Adipose tissue (tissue), 3 donors: ENCODE data around the gene LDLR. TPM values are rescaled to one million over a fixed set of nuclear protein-coding genes. Genes with fewer than 3 reads are reported as not detected.
A peak's percentile ranks its signal among the peaks of the same experiment; 100 is the strongest.
"Not testable (repeated sequence)": the region's sequence is repeated elsewhere in the genome, so short reads cannot be mapped to it uniquely, and the experiment has no call there.

Source experiments
- H3K27ac ChIP-seq: one replicate; pipeline ENCODE4 v1.5.1; 2013; ENCODE audit warnings: low read depth, low read length
- WGBS, 3 donors: extraction: QIAGEN DNeasy Blood & Tissue Kit; methylation state at CpG; one replicate each; pipeline ENCODE4 v1.1.7; 2013; 5-methylcytosine and 5-hydroxymethylcytosine counted together
- polyA plus RNA-seq, 3 donors: library from polyadenylated mRNA; stranded (reverse); fragments of 200-250 nt; gene quantifications; one replicate each; pipeline ENCODE4 v1.2.3, GENCODE V29; 2013
- donor health status: healthy with polysubstance abuse.
- donor health status: Bipolar disorder and iron deficiency.
- donor health status: healthy.

Gene LDLR
- polyA plus RNA-seq, 3 donors: 17.5 to 247 (median 49.3) TPM

DNA sequence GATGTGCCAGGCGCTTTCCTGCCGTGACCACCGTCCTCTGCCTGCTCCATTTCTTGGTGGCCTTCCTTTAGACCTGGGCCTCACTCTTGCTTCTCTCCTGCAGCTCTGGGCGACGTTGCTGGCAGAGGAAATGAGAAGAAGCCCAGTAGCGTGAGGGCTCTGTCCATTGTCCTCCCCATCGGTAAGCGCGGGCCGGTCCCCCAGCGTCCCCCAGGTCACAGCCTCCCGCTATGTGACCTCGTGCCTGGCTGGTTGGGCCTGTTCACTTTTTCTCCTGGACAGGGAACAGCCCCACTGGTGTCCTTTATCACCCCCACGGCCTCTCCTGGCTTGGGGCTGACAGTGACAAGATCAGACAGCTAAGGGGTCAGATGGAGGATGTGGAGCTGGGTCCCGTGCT, 38.6 kb downstream of the LDLR start:
- no peak overlapping the region for H3K27ac ChIP-seq

DNA sequence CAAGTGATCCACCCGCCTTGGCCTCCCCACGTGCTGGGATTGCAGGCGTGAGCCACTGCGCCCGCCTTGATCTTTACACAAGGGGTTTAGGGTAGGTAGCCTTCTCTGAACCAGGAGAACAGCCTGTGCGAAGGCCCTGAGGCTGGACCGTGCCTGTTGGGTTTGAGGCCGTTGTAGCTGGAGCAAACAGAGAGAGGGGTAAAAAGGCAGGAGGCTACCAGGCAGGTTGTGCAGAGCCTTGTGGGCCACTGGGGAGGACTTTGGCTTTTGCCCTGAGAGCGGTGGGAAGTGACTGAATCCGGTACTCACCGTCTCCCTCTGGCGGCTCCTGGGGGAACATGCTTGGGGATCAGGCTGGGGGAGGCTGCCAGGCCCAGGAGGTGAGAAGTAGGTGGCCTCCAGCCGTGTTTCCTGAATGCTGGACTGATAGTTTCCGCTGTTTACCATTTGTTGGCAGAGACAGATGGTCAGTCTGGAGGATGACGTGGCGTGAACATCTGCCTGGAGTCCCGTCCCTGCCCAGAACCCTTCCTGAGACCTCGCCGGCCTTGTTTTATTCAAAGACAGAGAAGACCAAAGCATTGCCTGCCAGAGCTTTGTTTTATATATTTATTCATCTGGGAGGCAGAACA, 41.7 kb downstream of the LDLR start:
- no peak overlapping the region for H3K27ac ChIP-seq
- WGBS, 3 donors: 43 to 48% (median 43%) methylated on average over 19 of the region's 19 CpGs

More for the DNA sequence above, 38.6 kb downstream of the LDLR start:
- WGBS, 3 donors: 86 to 97% (median 93%) methylated on average over 15 of the region's 15 CpGs

DNA sequence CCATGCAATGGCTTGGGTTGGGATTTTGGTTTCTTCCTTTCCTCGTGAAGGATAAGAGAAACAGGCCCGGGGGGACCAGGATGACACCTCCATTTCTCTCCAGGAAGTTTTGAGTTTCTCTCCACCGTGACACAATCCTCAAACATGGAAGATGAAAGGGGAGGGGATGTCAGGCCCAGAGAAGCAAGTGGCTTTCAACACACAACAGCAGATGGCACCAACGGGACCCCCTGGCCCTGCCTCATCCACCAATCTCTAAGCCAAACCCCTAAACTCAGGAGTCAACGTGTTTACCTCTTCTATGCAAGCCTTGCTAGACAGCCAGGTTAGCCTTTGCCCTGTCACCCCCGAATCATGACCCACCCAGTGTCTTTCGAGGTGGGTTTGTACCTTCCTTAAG, 42.2 kb downstream of the LDLR start:
- WGBS, 3 donors: 67 to 77% (median 76%) methylated on average over 7 of the region's 7 CpGs
- H3K27ac ChIP-seq: no peak overlapping the region

DNA sequence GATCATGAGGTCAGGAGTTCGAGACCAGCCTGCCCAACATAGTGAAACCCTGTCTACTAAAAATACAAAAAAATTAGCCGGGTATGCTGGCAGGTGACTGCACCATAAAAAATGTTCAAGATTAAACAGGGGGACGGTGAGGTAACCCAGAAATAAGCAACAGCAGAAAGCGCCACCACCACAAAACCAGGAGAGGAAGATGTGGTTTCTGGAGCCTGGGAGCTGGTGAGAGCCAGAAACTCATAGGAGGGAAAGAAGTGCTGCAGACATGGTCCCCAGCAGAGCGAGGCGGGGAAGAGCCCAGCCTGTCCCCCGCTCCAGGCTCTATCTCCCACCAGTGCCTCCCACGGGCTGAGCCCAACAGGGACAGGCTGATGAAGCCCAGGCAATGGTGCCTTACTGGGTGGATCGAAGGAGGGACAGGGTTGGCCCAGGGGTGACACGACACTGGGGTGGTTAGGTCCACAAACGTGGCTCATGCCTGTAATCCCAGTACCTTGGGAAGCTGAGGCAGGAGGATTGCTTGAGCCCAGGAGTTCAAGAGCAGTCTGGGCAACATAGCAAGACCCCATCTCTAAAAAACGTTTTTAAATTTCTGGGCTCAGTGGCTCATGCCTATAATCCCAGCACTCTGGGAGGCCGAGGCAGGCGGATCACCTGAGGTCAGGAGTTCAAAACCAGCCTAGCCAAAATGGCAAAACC, 47.3 kb downstream of the LDLR start:
- 67 to 72% (median 70%) methylated on average over 14 of the region's 14 CpGs for WGBS, 3 donors
- no peak overlapping the region for H3K27ac ChIP-seq

DNA sequence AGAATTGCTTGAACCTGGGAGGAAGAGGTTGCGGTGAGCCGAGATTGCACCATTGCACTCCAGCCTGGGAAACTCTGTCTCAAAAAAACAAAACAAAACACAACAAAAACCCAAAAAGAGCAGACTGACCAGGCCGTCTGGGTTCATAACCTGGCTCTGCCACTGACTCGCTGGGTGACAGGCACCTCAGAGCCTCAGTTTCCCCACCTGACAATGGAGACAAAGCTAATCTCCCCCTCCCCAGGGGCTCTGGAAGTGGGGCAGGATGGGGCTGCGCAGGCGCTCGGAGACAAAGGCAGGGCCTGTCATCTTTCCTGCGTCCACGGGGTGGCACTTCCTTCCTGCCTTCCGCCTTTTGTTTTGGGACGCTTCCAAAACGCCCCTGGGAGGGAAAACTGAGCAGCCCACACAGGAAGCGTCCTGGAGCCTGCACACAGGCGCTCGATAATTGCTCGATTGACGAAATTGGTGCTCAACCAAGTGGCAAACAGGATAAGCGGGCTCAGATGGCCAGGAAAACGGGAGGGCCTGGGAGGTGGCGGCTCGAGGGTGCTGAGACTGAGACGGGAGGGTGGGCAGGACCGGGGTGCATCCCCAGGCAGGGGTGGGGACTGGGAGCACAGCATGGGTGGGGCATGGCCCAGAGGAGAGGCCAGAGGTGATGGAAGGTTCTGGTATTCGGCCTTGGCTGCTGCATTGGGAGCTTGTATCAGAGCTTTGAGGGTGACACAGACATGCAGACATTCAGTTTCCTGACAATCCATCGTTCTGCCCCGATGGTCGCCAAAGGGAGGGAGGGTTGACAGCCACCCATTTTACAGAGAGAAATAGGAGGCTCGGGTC, 48.5 kb downstream of the LDLR start:
- peak overlapping the region; percentile 21 for H3K27ac ChIP-seq
- 2 to 8% (median 4%) methylated on average over 28 of the region's 28 CpGs for WGBS, 3 donors

DNA sequence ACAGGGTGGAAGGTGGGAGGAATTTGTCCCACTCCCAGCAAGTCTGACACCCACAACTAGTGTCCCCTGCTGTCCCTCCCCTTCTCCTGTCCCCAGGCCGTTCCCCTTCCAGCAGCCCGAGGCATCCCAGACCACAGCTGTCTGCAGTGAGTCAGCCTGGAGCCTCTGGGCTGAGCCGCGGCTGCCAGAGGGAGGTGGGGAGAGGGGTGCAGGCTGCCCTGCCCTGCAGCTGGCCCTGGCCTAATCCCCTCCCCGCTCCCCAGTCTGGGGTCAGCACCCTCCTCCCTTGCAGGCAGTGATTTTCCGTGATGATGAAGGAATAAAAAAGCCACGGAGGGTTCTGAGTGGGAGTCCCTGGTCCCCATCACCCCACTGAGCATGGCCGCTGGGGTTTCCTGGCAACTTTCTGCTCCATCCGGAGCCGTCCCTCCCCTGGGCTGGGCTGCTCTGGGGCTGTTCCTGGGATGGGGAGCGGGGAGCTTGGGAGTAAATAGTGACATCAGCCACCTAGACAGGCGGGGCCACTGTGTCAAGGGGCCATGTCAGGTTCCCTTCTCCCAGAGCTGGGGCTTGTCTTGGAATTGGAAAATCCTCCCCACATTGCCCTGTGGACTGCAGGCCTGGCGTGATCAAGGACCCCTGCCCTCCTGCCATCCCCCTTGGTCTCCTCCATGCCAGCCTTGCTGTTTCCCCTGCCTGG, 49.5 kb downstream of the LDLR start:
- WGBS, 3 donors: 15 to 71% (median 20%) methylated on average over 13 of the region's 13 CpGs
- H3K27ac ChIP-seq: peak overlapping the region; percentile 61

DNA sequence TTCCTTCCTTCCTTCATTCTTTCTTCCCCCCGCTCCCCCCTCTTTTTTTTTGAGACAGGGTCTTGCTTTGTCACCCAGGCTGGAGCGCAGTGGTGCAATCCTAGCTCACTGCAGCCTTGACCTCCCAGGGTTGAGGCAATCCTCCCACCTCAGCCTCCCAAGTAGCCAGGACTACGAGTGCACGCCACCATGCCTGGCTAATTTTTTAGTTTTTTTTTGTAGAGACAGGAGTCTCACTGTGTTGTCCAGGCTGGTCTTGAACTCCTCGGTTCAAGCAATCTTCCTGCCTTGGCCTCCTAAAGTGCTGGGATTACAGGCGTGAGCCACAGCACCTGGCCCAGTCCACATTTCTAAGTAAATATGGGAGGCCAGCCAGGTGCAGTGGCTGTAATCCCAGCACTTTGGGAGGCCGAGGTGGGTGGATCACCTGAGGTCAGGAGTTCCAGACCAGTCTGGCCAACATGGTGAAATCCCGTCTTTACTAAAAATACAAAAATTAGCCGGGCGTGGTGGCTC, 50.8 kb downstream of the LDLR start:
- not testable (repeated sequence) for H3K27ac ChIP-seq
- 58 to 92% (median 84%) methylated on average over 10 of the region's 10 CpGs for WGBS, 3 donors

DNA sequence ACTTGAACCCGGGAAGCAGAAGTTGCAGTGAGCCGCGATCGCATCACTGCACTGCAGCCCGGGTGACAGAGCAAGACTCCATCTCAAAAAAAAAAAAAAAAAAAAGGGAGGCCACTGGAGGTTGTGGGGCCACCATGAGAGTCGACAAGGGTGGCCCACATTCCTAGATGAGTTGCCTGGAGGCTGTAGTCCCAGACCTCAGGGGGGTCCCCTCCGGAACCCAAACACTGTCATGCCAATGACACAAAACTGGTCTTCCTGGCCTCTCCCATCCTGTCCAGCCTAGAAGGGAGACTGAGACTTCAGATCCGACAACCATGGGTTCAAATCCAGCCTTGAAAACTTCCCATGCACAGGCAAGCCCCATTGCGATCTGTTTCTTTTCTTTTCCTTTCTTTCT, 51.6 kb downstream of the LDLR start:
- WGBS, 3 donors: 89 to 96% (median 95%) methylated on average over 9 of the region's 9 CpGs
- H3K27ac ChIP-seq: no peak overlapping the region

DNA sequence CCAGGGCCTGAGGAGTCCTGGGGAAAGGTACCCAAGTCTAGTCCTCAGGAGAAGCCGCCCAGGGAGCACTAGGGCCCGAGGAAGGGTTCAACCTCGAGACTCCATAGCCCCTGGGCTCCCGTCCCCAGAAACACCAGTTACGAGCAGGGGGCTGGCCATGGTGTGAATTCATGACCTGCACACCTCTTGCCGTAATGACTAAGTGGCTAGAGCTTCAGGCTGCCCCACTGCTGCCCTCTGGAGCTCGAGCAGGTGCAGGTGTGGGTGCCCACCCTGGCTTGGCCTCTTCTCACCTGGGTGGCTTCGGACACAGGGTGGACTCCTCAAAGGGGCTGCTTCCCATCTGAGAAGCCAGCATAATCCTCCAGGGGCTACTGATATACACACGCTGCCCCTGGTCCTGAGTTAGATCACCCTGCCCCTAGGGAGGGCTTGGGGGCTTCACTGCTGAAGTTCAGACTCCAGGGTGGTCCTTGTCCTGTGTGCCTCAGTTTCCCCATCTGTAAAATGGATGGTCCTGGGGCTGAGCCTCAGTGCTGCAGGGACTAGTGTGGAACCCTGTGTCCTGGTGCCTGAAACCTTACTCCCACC, 52.8 kb downstream of the LDLR start:
- WGBS, 3 donors: 73 to 79% (median 78%) methylated on average over 9 of the region's 9 CpGs
- H3K27ac ChIP-seq: no peak overlapping the region

DNA sequence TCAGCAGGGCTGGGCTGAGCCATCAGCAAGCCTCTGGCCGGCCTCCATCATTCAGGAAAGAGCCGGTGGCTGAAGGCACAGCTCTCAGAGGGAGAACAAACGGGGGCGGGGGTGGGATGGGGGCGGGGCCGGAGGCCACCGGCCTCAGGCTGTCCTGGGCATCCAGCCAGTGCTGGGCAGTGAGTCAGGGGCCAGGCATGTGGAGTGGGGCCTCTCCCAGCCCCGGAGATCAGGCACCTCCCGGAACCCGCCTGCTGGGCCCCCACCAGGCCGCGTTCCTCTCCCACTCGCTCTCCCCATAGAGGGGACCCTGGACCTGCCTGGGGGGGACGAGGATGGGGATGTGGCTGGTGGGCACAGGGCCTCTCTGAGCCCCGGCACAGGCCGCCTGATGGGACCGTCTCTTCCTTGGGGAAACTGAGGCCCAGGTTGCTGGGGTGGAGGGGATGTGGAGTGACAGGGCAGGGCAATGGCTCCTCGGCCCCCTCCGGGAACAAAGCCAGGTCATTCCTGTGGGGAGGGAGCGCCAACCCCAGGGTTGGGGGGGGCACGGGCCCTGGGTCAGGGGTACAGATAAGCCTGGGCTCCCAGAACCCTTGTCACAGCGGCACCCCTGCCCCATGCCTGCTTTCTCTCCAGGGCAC, 53.4 kb downstream of the LDLR start:
- 5 to 28% (median 7%) methylated on average over 22 of the region's 22 CpGs for WGBS, 3 donors
- peak overlapping the region; percentile 98 for H3K27ac ChIP-seq

DNA sequence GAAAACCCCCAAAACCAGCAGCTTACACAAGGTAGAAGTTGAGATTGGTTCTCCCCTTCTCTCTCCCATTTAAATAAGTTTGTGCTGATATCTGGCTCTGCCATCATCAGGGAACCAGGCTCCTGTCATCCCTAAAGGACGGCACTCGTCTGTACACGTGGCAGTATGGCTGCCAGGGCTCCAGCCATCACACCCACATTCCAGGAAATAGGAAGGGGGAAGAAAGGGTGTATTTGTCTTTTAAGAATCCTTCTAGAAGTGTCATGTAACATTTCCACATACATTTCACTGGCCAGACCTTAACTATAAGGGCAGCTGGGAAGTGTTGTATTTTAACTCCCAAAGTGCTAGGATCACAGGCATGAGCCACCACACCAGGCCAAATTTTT, 56.3 kb downstream of the LDLR start:
- WGBS, 3 donors: 94 to 100% (median 97%) methylated on average over 3 of the region's 3 CpGs
- no peak overlapping the region for H3K27ac ChIP-seq

DNA sequence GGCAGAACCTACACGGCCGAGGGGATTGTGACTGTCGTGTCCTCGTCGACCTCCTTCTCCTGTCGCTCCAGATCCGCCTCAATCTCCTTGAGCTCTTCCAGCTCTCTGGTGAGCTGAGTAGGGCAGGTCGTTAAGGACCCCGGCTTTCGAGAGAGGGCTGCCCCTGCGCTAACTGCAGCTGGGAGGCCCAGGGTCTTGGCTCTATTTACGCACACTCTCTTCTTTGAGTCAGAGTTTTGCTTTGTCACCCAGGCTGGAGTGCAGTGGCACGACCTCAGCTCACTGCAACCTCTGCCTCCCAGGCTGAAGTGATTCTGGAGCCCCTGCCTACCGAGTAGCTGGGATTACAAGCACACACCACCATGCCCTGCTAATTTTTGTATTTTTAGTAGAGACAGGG, 58.7 kb downstream of the LDLR start:
- WGBS, 3 donors: 89 to 94% (median 91%) methylated on average over 14 of the region's 14 CpGs
- no peak overlapping the region for H3K27ac ChIP-seq

DNA sequence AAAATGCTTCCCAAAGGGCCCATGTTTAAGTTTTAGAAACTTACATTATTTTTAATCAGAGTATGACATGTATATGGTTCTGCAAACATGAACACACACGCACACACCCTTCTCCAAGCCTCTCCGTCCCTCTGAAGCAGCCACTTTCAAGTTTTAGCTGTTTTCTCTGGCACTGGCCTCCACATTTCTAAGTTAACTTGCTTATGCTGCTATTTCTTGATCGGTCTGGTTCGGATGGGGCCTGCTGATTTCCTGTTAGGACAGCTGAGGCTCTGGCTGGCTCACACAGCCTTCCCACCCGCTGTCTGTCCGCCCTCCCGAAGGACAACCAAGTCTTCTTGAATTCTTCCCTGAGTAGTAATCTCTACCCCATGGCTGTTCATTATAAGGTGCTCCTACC, 61.9 kb downstream of the LDLR start:
- no peak overlapping the region for H3K27ac ChIP-seq
- WGBS, 3 donors: 53 to 84% (median 57%) methylated on average over 7 of the region's 7 CpGs

DNA sequence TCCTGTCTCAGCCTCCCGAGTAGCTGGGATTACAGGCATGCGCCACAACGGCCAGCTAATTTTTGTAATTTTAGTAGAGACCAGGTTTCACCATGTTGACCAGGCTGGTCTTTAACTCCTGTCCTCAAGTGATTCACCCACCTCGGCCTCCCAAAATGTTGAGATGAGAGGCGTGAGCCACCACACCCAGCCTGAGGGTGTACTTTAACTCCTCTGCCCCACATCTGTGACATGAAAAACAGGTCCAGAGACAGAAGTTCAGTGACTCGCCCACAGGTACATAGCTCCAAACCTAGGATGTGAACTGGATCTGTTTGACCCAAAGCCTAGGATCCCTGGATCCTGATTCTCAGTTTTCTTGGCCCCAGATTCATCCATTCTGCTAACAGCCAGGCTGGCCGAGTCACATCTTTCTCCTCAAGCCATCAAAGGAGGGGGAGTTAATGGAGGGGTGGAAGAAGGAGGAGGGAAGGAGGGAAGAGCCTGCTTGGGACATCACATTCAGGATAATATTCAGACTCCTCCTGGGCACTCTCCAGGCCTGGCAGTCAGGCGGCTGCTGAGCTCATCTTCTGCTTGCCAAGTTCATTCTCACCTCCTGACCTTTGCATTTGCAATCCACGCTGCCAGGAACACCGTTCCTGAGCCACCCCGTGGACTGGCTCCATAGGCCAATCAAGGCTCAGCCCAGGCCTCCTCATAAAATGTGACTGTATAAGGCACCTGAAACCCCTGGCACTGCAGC, 63.2 kb downstream of the LDLR start:
- WGBS, 3 donors: 63 to 69% (median 64%) methylated on average over 11 of the region's 11 CpGs
- no peak overlapping the region for H3K27ac ChIP-seq

DNA sequence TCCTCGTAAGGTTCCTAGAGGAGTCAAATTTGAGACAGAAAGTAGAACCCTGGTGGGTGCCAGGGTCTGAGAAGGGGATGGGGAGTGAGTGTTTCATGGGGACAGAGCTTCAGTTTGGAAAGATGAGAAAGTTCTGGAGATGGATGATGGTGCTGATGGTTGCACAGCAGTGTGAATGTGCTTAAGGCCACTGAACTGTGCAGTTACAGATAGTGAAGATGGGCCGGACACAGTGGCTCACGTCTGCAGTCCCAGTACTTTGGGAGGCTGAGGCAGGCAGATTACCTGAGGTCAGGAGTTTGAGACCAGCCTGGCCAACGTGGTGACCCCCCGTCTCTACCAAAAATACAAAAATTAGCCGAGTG, 65.4 kb downstream of the LDLR start:
- 48 to 54% (median 49%) methylated on average over 6 of the region's 6 CpGs for WGBS, 3 donors
- H3K27ac ChIP-seq: no peak overlapping the region

DNA sequence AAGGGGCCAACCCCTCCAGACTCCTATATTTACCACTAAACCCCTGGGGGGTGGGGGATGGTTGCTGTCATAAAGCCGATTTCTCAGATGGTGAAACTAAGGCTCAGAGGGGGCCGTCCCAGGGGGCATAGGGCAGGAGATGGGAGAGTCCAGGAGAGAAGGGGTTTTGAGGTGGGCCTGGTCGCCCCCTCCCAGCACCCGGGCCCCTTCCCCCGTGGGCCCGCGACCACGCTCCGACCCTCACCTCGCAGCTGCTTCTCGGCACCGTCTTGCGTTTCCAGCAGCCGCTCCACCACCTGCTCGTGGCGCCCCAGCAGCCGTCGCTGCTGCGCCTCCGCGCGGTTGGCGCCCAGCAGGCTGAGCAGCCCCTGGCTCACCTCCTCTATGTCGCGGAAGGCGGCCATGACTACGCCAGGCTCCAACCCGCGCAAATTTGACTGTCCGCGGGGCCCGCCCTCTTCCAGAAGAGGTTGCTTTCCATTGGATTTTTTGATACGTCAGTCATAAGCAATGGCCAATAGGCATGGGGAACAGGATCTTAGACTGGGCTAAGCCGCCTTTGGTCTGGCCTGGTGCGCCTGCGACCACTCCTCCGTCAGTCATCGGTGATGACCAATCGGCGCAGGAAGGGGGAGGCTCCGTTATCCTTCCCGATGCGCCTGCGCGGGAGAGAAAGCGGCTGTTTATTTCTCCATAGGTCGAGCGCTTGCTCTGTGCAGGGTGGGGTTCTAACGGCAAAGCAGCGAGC, 66.3 kb downstream of the LDLR start, which contains the start of gene SPC24:
TSS of gene SPC24 (minus strand) at position 410 of the 748 bp plus-strand sequence. CDS start at position 404, 6 bp downstream.
- no peak within 1 kb of the TSS for H3K27ac ChIP-seq
- WGBS, 3 donors: 1% methylated on average over 43 to 50 of the region's 50 CpGs
